ENCODE results near the gene P4HB. TPM values are rescaled to one million over a fixed set of nuclear protein-coding genes. Genes with fewer than 3 reads are reported as not detected.

The P4HB gene
- total and polyA plus RNA-seq, 2 of the 4 experiments (the other 2 are of a cell fraction), result 599 to 932 TPM

DNA sequence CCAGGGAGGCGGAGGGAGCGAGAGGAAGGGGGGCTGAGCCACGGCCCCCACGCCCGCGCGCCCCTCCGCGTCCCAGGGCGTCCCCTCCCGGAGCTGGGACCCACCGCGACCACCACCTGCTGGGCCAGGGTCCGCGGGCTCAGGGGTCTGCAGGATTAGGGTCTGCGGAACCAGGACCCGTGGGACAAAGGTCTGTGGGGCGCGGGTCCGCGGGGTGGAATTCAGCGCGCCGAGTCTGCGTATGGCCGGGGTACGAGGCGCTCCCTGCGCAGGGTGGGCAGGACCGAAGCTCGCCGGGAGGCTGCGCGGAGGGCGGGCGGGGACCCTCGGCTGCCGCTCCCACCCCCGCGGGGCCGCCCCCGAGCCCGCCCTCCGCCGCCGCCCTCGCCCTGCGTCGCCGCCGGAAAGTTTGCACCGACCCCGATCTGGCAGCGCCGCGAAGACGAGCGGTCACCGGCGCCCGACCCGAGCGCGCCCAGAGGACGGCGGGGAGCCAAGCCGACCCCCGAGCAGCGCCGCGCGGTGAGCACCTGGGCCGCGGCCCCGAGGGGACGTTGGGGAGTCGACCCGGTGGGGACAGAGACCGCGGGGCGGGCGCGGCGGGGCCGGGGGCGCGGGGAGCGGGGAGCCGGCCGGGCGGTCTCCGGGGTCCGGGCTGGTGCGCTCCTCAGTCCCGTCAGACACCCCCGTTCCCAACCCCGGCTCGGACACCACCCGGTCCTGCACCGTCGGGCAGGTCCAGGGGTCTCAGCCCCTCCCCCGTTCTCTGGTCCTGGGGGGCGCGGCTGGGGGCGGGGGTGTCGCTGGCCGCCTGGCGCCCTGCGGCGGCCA is 56.4 kb downstream of the P4HB start, which contains the start of gene GCGR:
Gene GCGR, plus strand, starts transcription at position 423 of the 831 bp plus-strand sequence. CDS start 4,869 bp downstream, outside the sequence.
- H3K4ac ChIP-seq (ENCODE audit: low read depth, low read length), result no peak within 1 kb of the TSS
- ATAC-seq (ENCODE audit: low read depth) (no peak), DNase-seq (no peak)
- H3K4me2 ChIP-seq (ENCODE audit: low read depth, low read length), result no peak within 1 kb of the TSS; the same call in 1 of the 2 replicates
- H3K36me3 ChIP-seq (ENCODE audit: control insufficient read depth, insufficient read depth, low read length), result no peaks in the 10 kb centered on the region
- no peak within 1 kb of the TSS for H3K18ac ChIP-seq (ENCODE audit: low read depth, low read length)
- H3K4me1 ChIP-seq (ENCODE audit: control insufficient read depth, insufficient read depth, low read length), result no peaks in the 10 kb centered on the region
- 2% methylated on average over 32 of the region's 110 CpGs; no CpG with 5 or more reads in 1 of the 2 experiments for WGBS, 2 experiments (ENCODE audit: extremely low coverage in 2 of 2, insufficient read length in 1 of 2)
- no peaks in the 10 kb centered on the region for H4K20me1 ChIP-seq (ENCODE audit: insufficient read depth, low read length)
- H2BK5ac ChIP-seq (ENCODE audit: low read depth, low read length, poor library complexity, severe bottlenecking), result no peak within 1 kb of the TSS
- H3K9me1 ChIP-seq (ENCODE audit: insufficient read depth, low read length), result no peaks in the 10 kb centered on the region
- dilution Hi-C loops (cut with HindIII; ENCODE audit: low sequenced_read_pairs, unreplicated experiment) (no loop called here), in situ Hi-C loops (cut with MboI; ENCODE audit: low sequenced_read_pairs) (no loop called here), intact Hi-C loops (cut with micrococcal nuclease) (no loop called here)
- no peaks in the 10 kb centered on the region for H3K79me1 ChIP-seq (ENCODE audit: low read depth in 1 of 2, low read length in 2 of 2)
- H3K9ac ChIP-seq (ENCODE audit: low read depth, low read length), result no peak within 1 kb of the TSS
- H3K23ac ChIP-seq (ENCODE audit: low read depth, low read length), result no peak within 1 kb of the TSS
- H2AFZ ChIP-seq (replicated peaks; ENCODE audit: low read length, poor library complexity), result peak within 1 kb of the TSS; percentile 23
- no peak within 1 kb of the TSS for H2AK5ac ChIP-seq (ENCODE audit: low read depth, low read length)
- H4K5ac ChIP-seq (ENCODE audit: low read depth, low read length), result no peak within 1 kb of the TSS
- POLR2A ChIA-PET (ENCODE audit: unreplicated experiment), result no interaction called here
- no TSS peak for BruUV-seq (replicated peaks)
- no peak within 1 kb of the TSS for H2AK9ac ChIP-seq (replicated peaks; ENCODE audit: low read depth, low read length, poor library complexity)
- H3K9me3 ChIP-seq (ENCODE audit: control insufficient read depth, insufficient read depth, low read length), result peaks cover 8% of the 10 kb centered on the region
- no peak within 1 kb of the TSS for H2BK15ac ChIP-seq (ENCODE audit: low read depth, low read length)
- no peak within 1 kb of the TSS for H3K4me3 ChIP-seq (ENCODE audit: insufficient read depth, low read depth, low read length)
- no peak within 1 kb of the TSS for H4K8ac ChIP-seq (ENCODE audit: low read depth in 2 of 2, low read length in 2 of 2)
- no peak within 1 kb of the TSS for H3K14ac ChIP-seq (replicated peaks; ENCODE audit: low read depth, low read length)
- H3K27ac ChIP-seq (ENCODE audit: insufficient read depth, low read length), result no peak within 1 kb of the TSS
- H3K56ac ChIP-seq (ENCODE audit: extremely low read depth, insufficient read depth, low read length), result no peak within 1 kb of the TSS
- no peak within 1 kb of the TSS for H2BK20ac ChIP-seq (ENCODE audit: low read depth, low read length)
- CTCF ChIA-PET, result no interaction called here
- no peak within 1 kb of the TSS for H4K91ac ChIP-seq (ENCODE audit: insufficient read depth, low read depth, low read length)
- H3K27me3 ChIP-seq (ENCODE audit: control insufficient read depth, insufficient read depth, low read length), result peaks cover 79% of the 10 kb centered on the region
- no peak within 1 kb of the TSS for H2BK120ac ChIP-seq (ENCODE audit: low read depth, low read length)
- TF ChIP-seq RCOR1 (IDR thresholded peaks at IDR 0.05; ENCODE audit: insufficient replicate concordance, low read length) (no peak), CEBPB (IDR thresholded peaks at IDR 0.05; ENCODE audit: low read depth, low read length) (no peak), BHLHE40 (IDR thresholded peaks at IDR 0.05; ENCODE audit: low read depth, low read length) (no peak), ELK1 (IDR thresholded peaks at IDR 0.05; ENCODE audit: borderline replicate concordance, low read depth, low read length) (no peak), RFX5 (IDR thresholded peaks at IDR 0.05; ENCODE audit: low read depth, low read length) (no peak), MAZ (IDR thresholded peaks at IDR 0.05; ENCODE audit: borderline replicate concordance, low read depth, low read length) (no peak), MXI1 (IDR thresholded peaks at IDR 0.05; ENCODE audit: borderline replicate concordance, low read depth, low read length) (no peak), CHD1 (IDR thresholded peaks at IDR 0.05; ENCODE audit: low read depth, low read length) (no peak), CTCF (conservative IDR thresholded peaks at IDR 0.05; ENCODE audit: low read depth, low read length) (no peak), MAFK (IDR thresholded peaks at IDR 0.05; ENCODE audit: low read depth, low read length) (no peak), FOS (IDR thresholded peaks at IDR 0.05; ENCODE audit: low read depth, low read length) (no peak), POLR2A (IDR thresholded peaks at IDR 0.05; ENCODE audit: low read depth, low read length) (no peak), SMC3 (IDR thresholded peaks at IDR 0.05; ENCODE audit: low read depth, low read length) (no peak), NFE2L2 (IDR thresholded peaks at IDR 0.05; ENCODE audit: low read depth, low read length) (no peak)
- TF ChIP-seq, protein P1, sequence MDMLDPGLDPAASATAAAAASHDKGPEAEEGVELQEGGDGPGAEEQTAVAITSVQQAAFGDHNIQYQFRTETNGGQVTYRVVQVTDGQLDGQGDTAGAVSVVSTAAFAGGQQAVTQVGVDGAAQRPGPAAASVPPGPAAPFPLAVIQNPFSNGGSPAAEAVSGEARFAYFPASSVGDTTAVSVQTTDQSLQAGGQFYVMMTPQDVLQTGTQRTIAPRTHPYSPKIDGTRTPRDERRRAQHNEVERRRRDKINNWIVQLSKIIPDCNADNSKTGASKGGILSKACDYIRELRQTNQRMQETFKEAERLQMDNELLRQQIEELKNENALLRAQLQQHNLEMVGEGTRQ (IDR thresholded peaks at IDR 0.05; ENCODE audit: low read depth, low read length), result no peak
